Glutamatergic neuron (in vitro differentiated cells): ENCODE measurements around the gene HSP90AA1. TPM values are rescaled to one million over a fixed set of nuclear protein-coding genes. Genes with fewer than 3 reads are reported as not detected.

Source experiments
- DNase-seq: peaks from one replicate; pipeline ENCODE4 v3.0.0; 2022
- H3K27ac Mint-ChIP-seq: one replicate; pipeline ENCODE4 v1.8.0; 2020; ENCODE audit warnings: mild to moderate bottlenecking, mixed read lengths, inconsistent platforms; ENCODE audit not compliant: unreplicated experiment
- H3K27me3 Mint-ChIP-seq: one replicate; pipeline ENCODE4 v1.8.0; 2020; ENCODE audit warnings: mild to moderate bottlenecking, moderate library complexity, mixed read lengths, inconsistent platforms; ENCODE audit not compliant: unreplicated experiment
- H3K36me3 Mint-ChIP-seq: one replicate; pipeline ENCODE4 v1.8.0; 2020; ENCODE audit warnings: mild to moderate bottlenecking, mixed read lengths, inconsistent platforms; ENCODE audit not compliant: unreplicated experiment
- H3K4me1 Mint-ChIP-seq: one replicate; pipeline ENCODE4 v1.8.0; 2020; ENCODE audit warnings: mild to moderate bottlenecking, low read depth, mixed read lengths, inconsistent platforms; ENCODE audit not compliant: unreplicated experiment
- H3K4me3 Mint-ChIP-seq: one replicate; pipeline ENCODE4 v1.8.0; 2020; ENCODE audit warnings: mild to moderate bottlenecking, mixed read lengths, inconsistent platforms; ENCODE audit not compliant: unreplicated experiment
- H3K9me3 Mint-ChIP-seq: one replicate; pipeline ENCODE4 v1.8.0; 2020; ENCODE audit warnings: mild to moderate bottlenecking, moderate library complexity, mixed read lengths, inconsistent platforms; ENCODE audit not compliant: unreplicated experiment
- total RNA-seq: library from RNA; stranded (reverse); fragmentation: NEBNext Ultra II Directional; extraction: Animal tissue kit (Norgen Biotek cat#: 25700); gene quantifications from one replicate; pipeline ENCODE4 v1.2.1, GENCODE V29; 2021; ENCODE audit not compliant: unreplicated experiment
- TF ChIP-seq, protein P1 (sequence below): fragments of 200-600 bp; sonication (generic); IDR thresholded peaks from one replicate; pipeline ENCODE4 v1.5.0; 2021; ENCODE audit not compliant: partially characterized antibody, unreplicated experiment

Gene HSP90AA1
- total RNA-seq, 1 donor from 2014 or later = 610 TPM

DNA sequence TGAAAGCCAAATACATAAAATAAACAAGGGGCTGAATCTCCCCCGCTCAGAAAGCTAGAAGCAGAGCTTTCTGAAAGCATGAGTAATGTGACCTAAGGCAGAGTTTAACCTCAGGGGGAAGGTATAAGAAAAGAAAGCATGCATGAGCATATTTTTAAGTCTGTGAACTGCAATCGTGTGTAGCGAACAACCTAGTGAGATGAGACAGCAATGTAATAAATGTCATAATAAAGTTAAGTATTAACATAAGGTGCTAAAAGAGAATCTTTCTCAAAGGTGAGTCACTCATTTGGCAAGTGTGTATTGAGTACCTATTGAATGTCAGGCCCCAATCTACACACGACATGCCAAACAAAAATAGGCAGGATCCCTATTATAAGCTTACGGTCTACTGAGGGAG, 38.7 kb upstream of the HSP90AA1 start:
- no peak for DNase-seq
- Mint-ChIP-seq H3K4me1 (no peaks in the 10 kb centered on the region), H3K4me3 (no peak overlapping the region), H3K27me3 (no peaks in the 10 kb centered on the region), H3K36me3 (no peaks in the 10 kb centered on the region), H3K27ac (no peak overlapping the region), H3K9me3 (no peaks in the 10 kb centered on the region)
- TF ChIP-seq, protein P1, sequence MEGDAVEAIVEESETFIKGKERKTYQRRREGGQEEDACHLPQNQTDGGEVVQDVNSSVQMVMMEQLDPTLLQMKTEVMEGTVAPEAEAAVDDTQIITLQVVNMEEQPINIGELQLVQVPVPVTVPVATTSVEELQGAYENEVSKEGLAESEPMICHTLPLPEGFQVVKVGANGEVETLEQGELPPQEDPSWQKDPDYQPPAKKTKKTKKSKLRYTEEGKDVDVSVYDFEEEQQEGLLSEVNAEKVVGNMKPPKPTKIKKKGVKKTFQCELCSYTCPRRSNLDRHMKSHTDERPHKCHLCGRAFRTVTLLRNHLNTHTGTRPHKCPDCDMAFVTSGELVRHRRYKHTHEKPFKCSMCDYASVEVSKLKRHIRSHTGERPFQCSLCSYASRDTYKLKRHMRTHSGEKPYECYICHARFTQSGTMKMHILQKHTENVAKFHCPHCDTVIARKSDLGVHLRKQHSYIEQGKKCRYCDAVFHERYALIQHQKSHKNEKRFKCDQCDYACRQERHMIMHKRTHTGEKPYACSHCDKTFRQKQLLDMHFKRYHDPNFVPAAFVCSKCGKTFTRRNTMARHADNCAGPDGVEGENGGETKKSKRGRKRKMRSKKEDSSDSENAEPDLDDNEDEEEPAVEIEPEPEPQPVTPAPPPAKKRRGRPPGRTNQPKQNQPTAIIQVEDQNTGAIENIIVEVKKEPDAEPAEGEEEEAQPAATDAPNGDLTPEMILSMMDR = no peak

DNA sequence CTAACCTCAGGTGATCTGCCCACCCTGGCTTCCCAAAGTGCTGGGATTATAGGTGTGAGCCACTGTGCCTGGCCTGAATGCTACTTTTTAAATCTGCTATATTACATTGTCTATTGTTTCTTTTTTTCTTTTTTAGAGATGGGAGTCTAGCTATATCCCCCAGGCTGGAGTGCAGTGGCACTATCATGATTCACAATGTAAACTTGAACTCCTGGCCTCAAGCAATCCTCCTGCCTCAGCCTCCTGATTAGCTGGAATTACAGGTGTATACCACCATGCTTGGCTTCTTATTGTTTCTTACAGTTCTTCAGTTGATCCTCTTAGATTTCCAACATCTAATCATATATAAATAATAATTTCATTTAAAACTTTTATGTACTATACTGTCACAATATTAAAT, 37.6 kb upstream of the HSP90AA1 start:
- Mint-ChIP-seq H3K27me3 (no peaks in the 10 kb centered on the region), H3K27ac (no peak overlapping the region), H3K4me3 (no peak overlapping the region), H3K4me1 (no peaks in the 10 kb centered on the region), H3K9me3 (no peaks in the 10 kb centered on the region), H3K36me3 (no peaks in the 10 kb centered on the region)
- TF ChIP-seq, protein P1 = no peak
- DNase-seq = no peak

DNA sequence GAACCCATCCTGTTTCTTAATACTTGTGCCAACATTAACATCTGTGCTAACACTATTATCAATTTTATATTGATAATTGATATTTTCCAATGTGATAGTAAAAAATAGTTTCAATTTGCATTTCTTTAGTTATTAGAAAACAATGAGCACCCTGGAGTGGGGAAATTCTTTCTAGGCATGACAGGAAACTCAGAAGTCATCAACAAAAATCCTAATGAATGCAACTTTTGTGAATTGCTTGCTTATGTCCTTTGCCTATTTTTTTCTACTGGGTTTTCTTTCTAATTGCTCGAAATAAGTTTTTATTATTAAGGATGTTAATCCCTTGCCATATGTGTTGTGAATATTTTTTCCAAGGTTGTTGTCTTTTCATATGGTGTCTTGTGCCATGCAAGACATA, 34.7 kb upstream of the HSP90AA1 start:
- H3K9me3 Mint-ChIP-seq = no peaks in the 10 kb centered on the region
- H3K27ac Mint-ChIP-seq = no peak overlapping the region
- H3K4me1 Mint-ChIP-seq = no peaks in the 10 kb centered on the region
- DNase-seq = no peak
- no peaks in the 10 kb centered on the region for H3K27me3 Mint-ChIP-seq
- H3K4me3 Mint-ChIP-seq = no peak overlapping the region
- no peaks in the 10 kb centered on the region for H3K36me3 Mint-ChIP-seq
- TF ChIP-seq, protein P1 = no peak

DNA sequence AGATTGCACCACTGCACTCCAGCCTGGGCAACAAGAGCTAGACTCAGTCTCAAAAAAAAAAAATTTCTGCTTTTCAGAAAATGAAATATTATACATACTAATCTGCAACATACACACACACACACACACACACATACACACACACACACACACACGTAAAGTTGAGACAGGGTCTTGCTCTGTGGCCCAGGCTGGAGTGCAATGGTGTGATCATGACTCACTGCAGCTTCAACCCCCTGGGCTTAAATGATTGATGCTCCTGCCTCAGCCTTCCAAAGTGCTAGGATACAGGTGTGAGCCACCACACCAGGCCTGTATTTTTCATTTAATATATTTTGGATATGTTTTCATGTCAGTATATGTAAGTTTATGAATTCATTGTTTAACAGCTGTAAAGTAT, 34.0 kb upstream of the HSP90AA1 start:
- Mint-ChIP-seq H3K9me3 (peaks cover 2% of the 10 kb centered on the region), H3K4me1 (no peaks in the 10 kb centered on the region), H3K4me3 (no peak overlapping the region), H3K36me3 (no peaks in the 10 kb centered on the region), H3K27ac (no peak overlapping the region), H3K27me3 (peaks cover 3% of the 10 kb centered on the region)
- TF ChIP-seq, protein P1 = no peak
- no peak for DNase-seq

DNA sequence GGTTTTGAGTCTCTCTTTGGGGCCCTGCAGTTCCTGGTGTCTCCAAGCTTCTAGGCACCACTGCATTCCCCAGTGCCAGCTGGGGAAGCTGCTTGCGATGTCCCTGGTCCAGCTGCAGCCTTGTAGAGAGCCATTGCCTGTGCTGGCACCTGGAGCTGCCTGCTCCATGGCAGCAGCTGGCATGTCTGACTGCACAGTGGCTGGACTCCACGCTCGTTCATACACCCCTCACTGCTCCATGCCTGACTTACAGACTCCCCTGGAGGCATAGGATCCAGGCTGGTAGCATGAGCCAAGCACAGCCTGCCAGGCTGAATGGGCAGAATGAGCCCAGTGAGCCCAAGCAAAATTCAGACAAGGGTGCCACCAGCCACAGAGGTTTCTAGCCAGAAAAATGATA, 31.0 kb upstream of the HSP90AA1 start:
- H3K27me3 Mint-ChIP-seq = peaks cover 3% of the 10 kb centered on the region
- no peaks in the 10 kb centered on the region for H3K4me1 Mint-ChIP-seq
- H3K27ac Mint-ChIP-seq = no peak overlapping the region
- peaks cover 2% of the 10 kb centered on the region for H3K9me3 Mint-ChIP-seq
- no peak for DNase-seq
- no peak overlapping the region for H3K4me3 Mint-ChIP-seq
- H3K36me3 Mint-ChIP-seq = no peaks in the 10 kb centered on the region
- TF ChIP-seq, protein P1 = no peak
